GM12878 (cell line): ENCODE measurements around the gene PTK6. TPM values are rescaled to one million over a fixed set of nuclear protein-coding genes. Genes with fewer than 3 reads are reported as not detected.

Source experiments
- ATAC-seq: fragments of 200-7000 bp; cut with Tn5 transposase; 3 replicates; pipeline ENCODE4 v1.9.1; 2020; ENCODE audit warnings: mild to moderate bottlenecking, moderate library complexity
- BruUV-seq: library from RNA; stranded (reverse); fragments of 400-500 nt; replicated peaks from 2 replicates; lab custom pipeline; 2021; lab: Mats Ljungman, UMichigan
- CTCF ChIA-PET: fragments of 300-600 bp; sonication (Branson Sonifier 250); formaldehyde crosslinking; extraction: SDS; loops from one replicate; lab custom pipeline; 2021; ENCODE audit warnings: inconsistent platforms; lab: Yijun Ruan, JAX
- POLR2A ChIA-PET: fragments of 350-600 bp; formaldehyde crosslinking; extraction: SDS; loops from one replicate; lab custom pipeline; 2021; ENCODE audit warnings: inconsistent platforms; lab: Charles Lee
- RAD21 ChIA-PET: fragments of 300-600 bp; sonication (Branson Sonifier 250); formaldehyde crosslinking; loops from one replicate; lab custom pipeline; 2023; ENCODE audit warnings: antibody characterized with exemption; ENCODE audit not compliant: unreplicated experiment; lab: Charles Lee
- SMC1A ChIA-PET: fragments of 300-600 bp; sonication (Branson Sonifier 250); formaldehyde crosslinking; loops from one replicate; lab custom pipeline; 2023; ENCODE audit not compliant: unreplicated experiment, uncharacterized antibody; lab: Charles Lee
- DNase-seq: peaks from one replicate; pipeline ENCODE4 v3.0.0-alpha.2; 2011; ENCODE audit warnings: low read depth, low spot score
- FAIRE-seq: peaks from 3 replicates; lab custom pipeline; 2011; peaks lifted over from hg19 to GRCh38; lab: Jason Lieb, UNC
- H2AFZ ChIP-seq: 2 replicates; pipeline ENCODE4 v1.6.0; 2011; ENCODE audit warnings: low read depth, low read length, control low read depth; ENCODE audit not compliant: control insufficient read depth
- H3K27ac ChIP-seq: 2 replicates; pipeline ENCODE4 v1.5.1; 2011; ENCODE audit warnings: control low read depth; ENCODE audit not compliant: control insufficient read depth, insufficient read depth
- H3K27me3 ChIP-seq, 2 experiments: replicated peaks in 1 of 2; 2 replicates each; pipeline versions ENCODE4 v1.6.0 to v1.6.1; 2011; ENCODE audit warnings: low read length in 1 of 2; ENCODE audit not compliant: control insufficient read depth in 2 of 2, insufficient read depth in 2 of 2
- H3K36me3 ChIP-seq, 2 experiments: 2 replicates each; pipeline ENCODE4 v1.5.1; 2011; ENCODE audit warnings: low read length in 1 of 2; ENCODE audit not compliant: control insufficient read depth in 2 of 2, insufficient read depth in 2 of 2
- H3K4me1 ChIP-seq: 2 replicates; pipeline ENCODE4 v1.6.1; 2011; ENCODE audit warnings: mild to moderate bottlenecking, low read length, moderate library complexity, mixed read lengths; ENCODE audit not compliant: control insufficient read depth, insufficient read depth
- H3K4me2 ChIP-seq: 2 replicates; pipeline ENCODE4 v1.6.0; 2011; ENCODE audit warnings: control low read depth; ENCODE audit not compliant: control insufficient read depth, insufficient read depth
- H3K4me3 ChIP-seq: fragments of 200-600 bp; sonication (generic); 2 replicates; pipeline ENCODE4 v1.5.1; 2016
- H3K79me2 ChIP-seq: 2 replicates; pipeline ENCODE4 v1.6.0; 2011; ENCODE audit warnings: low read length; ENCODE audit not compliant: control insufficient read depth, insufficient read depth
- H3K9ac ChIP-seq: 2 replicates; pipeline ENCODE4 v1.8.0; 2011; ENCODE audit warnings: low read length, control low read depth, mixed read lengths; ENCODE audit not compliant: control insufficient read depth, insufficient read depth
- H3K9me3 ChIP-seq: replicated peaks from 3 replicates; pipeline ENCODE4 v1.5.1; 2011; ENCODE audit warnings: mild to moderate bottlenecking, low read length; ENCODE audit not compliant: control insufficient read depth, insufficient read depth
- H4K20me1 ChIP-seq: 2 replicates; pipeline ENCODE4 v1.6.0; 2011; ENCODE audit not compliant: control insufficient read depth, insufficient read depth
- BHLHE40 ChIP-seq, 2 experiments: fragments of 450-650 bp in 1 of 2; IDR thresholded peaks; 2 replicates each; pipeline ENCODE4 v1.6.1; 2011 to 2017; ENCODE audit warnings: low read depth in 2 of 2, borderline replicate concordance in 1 of 2, improper control_type of control experiment in 1 of 2, low read length in 1 of 2, mild to moderate bottlenecking in 1 of 2
- CHD1 ChIP-seq: IDR thresholded peaks from 2 replicates; pipeline ENCODE4 v1.6.1; 2012; ENCODE audit warnings: low read depth, low read length, improper control_type of control experiment
- KAT2A ChIP-seq: conservative IDR thresholded peaks from 2 replicates; pipeline ENCODE4 v1.6.1; 2011; ENCODE audit warnings: low read depth, low read length; ENCODE audit not compliant: control insufficient read depth
- LARP7 ChIP-seq: fragments of 450-650 bp; IDR thresholded peaks from 2 replicates; pipeline ENCODE4 v1.6.1; 2017; ENCODE audit warnings: mild to moderate bottlenecking
- POLR2A ChIP-seq: IDR thresholded peaks from 2 replicates; pipeline ENCODE4 v1.6.1; 2011; ENCODE audit warnings: low read depth, mild to moderate bottlenecking, low read length
- SIX5 ChIP-seq: IDR thresholded peaks from 2 replicates; pipeline ENCODE4 v1.6.1; 2011; ENCODE audit warnings: mild to moderate bottlenecking, low read depth, low read length, moderate library complexity; ENCODE audit not compliant: severe bottlenecking
- ZBTB11 ChIP-seq: fragments of 450-650 bp; formaldehyde crosslinking; IDR thresholded peaks from 2 replicates; pipeline ENCODE4 v1.5.0; 2022; ENCODE audit warnings: mild to moderate bottlenecking, missing genetic modification characterization
- WGBS: methylation state at CpG from one replicate; pipeline ENCODE4 v1.1.6; 2016; ENCODE audit warnings: low lambda C conversion rate; ENCODE audit not compliant: insufficient replicate concordance, insufficient coverage; ENCODE audit errors: missing lambda C conversion rate; 5-methylcytosine and 5-hydroxymethylcytosine counted together
- in situ Hi-C: fragments of 300-500 bp; cut with MboI; formaldehyde crosslinking; loops from 9 replicates; pipeline ENCODE4 v1.14.3; 2018; ENCODE audit warnings: mixed read lengths
- intact Hi-C: fragments of 100-400 bp; cut with micrococcal nuclease; formaldehyde crosslinking; loops from one replicate; pipeline ENCODE4 v1.14.2; 2022; ENCODE audit not compliant: unreplicated experiment
- polyA plus RNA-seq, 11 experiments: library from polyadenylated mRNA; depleted of rRNA in 4 of 11; unstranded in 6 of 11; stranded (reverse) in 5 of 11; fragments of >200 nt; fragmentation: Nextera tagmentation in 4 of 11; fragmentation: Illumina TruSeq in 1 of 11; extraction: Ambion mirVana in 4 of 11; extraction: Trizol in 1 of 11; gene quantifications; 1 replicate in 1 of 11; 2 replicates in 10 of 11; pipeline versions ENCODE4 v1.2.1 to v1.2.3, GENCODE V29; 2011 to 2016; ENCODE audit warnings: inconsistent platforms in 2 of 11, missing spikeins in 2 of 11, low read depth in 1 of 11
- total RNA-seq, 4 experiments: library from RNA; depleted of rRNA in 3 of 4; stranded (reverse); fragments of >200 nt in 3 of 4; fragmentation: Illumina TruSeq in 1 of 4; extraction: Trizol in 1 of 4; gene quantifications; 2 replicates each; pipeline versions ENCODE4 v1.2.1 to v1.2.3, GENCODE V29; 2013 to 2021

PTK6 gene
- total and polyA plus RNA-seq, 10 of the 15 experiments (the other 5 are each of a cell fraction or from before 2014, with no cell fraction given): 0.02 to 0.21 (median 0.09) TPM; not detected in 3

GRCh38 chr20:63561624-63562396 lies 24.6 kb upstream of the PTK6 start:
- WGBS: 83% methylated on average over 31 of the region's 36 CpGs
- intact Hi-C loops: no loop called here
- Histone ChIP-seq H3K27me3 (no peaks in the 10 kb centered on the region), H3K9me3 (no peaks in the 10 kb centered on the region; the same call in 2 of the 3 replicates), H3K9ac (no peak overlapping the region), H3K27ac (no peak overlapping the region), H3K4me3 (no peak overlapping the region), H2AFZ (no peak overlapping the region), H3K4me1 (no peaks in the 10 kb centered on the region), H3K79me2 (no peaks in the 10 kb centered on the region), H3K36me3 (no peaks in the 10 kb centered on the region; a peak in 1 of 4 replicates), H4K20me1 (no peaks in the 10 kb centered on the region), H3K4me2 (no peak overlapping the region)
- CTCF ChIA-PET: interaction anchor here (1.0 to 1.3 kb wide), 3 partner anchors 7 to 24 kb away, joined by 3 to 4 read pairs (median 3); no protein-coding TSS in a partner anchor
- no peak for TF ChIP-seq SIX5
- TF ChIP-seq POLR2A: 0 out of 2 replicates have a peak, but pooled peaks have one; percentile 4
- no peak for TF ChIP-seq ZBTB11 (CRISPR knock-in tag)
- no peak for TF ChIP-seq BHLHE40 (IDR thresholded peaks at IDR 0.05; ENCODE audit: borderline replicate concordance in 1 of 2, low read depth in 2 of 2, low read length in 1 of 2)
- TF ChIP-seq LARP7: no peak
- no peak for TF ChIP-seq KAT2A
- no peak for TF ChIP-seq CHD1
- RAD21 ChIA-PET: interaction anchor here (0.6 to 1.3 kb wide), 2 partner anchors 19 to 23 kb away, joined by 3 read pairs; no protein-coding TSS in a partner anchor
- in situ Hi-C loops: no loop called here
- no peak for FAIRE-seq
- no peak for ATAC-seq
- no peak for DNase-seq
- no TSS peak for BruUV-seq
- POLR2A ChIA-PET: no interaction called here
- SMC1A ChIA-PET: no interaction called here
